Loucy (cell line): ENCODE measurements around the gene OR8D1.

Experiments
- H2AFZ ChIP-seq: fragments of 200-600 bp; sonication (generic); 2 replicates; pipeline ENCODE4 v1.6.0; 2016; ENCODE audit warnings: antibody characterized with exemption, mild to moderate bottlenecking, low read length, moderate library complexity
- H3F3A ChIP-seq: fragments of 200-600 bp; 2 replicates; pipeline ENCODE4 v1.6.0; 2016; ENCODE audit warnings: antibody characterized with exemption, low read depth, mild to moderate bottlenecking
- H3K27me3 ChIP-seq: fragments of 200-600 bp; sonication (generic); 2 replicates; pipeline ENCODE4 v1.6.1; 2014; ENCODE audit warnings: low read length, mild to moderate bottlenecking; ENCODE audit not compliant: insufficient read depth, poor library complexity, severe bottlenecking
- H3K36me3 ChIP-seq: fragments of 200-600 bp; sonication (generic); 2 replicates; pipeline ENCODE4 v1.6.1; 2016; ENCODE audit warnings: low read length; ENCODE audit not compliant: insufficient read depth
- H3K4me1 ChIP-seq: fragments of 200-600 bp; sonication (generic); 2 replicates; pipeline ENCODE4 v1.5.1; 2014; ENCODE audit warnings: low read length, mild to moderate bottlenecking; ENCODE audit not compliant: insufficient read depth, poor library complexity, severe bottlenecking
- H3K4me2 ChIP-seq: fragments of 200-600 bp; sonication (generic); 2 replicates; pipeline ENCODE4 v1.6.0; 2014; ENCODE audit warnings: antibody characterized with exemption, low read length, low read depth, mild to moderate bottlenecking; ENCODE audit not compliant: poor library complexity, severe bottlenecking
- H3K4me3 ChIP-seq: fragments of 200-600 bp; sonication (generic); 2 replicates; pipeline ENCODE4 v1.5.1; 2014; ENCODE audit warnings: low read length, mild to moderate bottlenecking, mixed read lengths; ENCODE audit not compliant: poor library complexity, severe bottlenecking
- H3K79me2 ChIP-seq: fragments of 200-600 bp; sonication (generic); 2 replicates; pipeline ENCODE4 v1.6.1; 2014; ENCODE audit warnings: low read length; ENCODE audit not compliant: insufficient read depth
- H3K9ac ChIP-seq: fragments of 200-600 bp; sonication (generic); 2 replicates; pipeline ENCODE4 v1.6.0; 2014; ENCODE audit warnings: mild to moderate bottlenecking, low read depth, low read length, moderate library complexity; ENCODE audit not compliant: poor library complexity, severe bottlenecking
- H3K9me2 ChIP-seq: fragments of 200-600 bp; sonication (generic); replicated peaks from 2 replicates; pipeline ENCODE4 v1.6.1; 2016; ENCODE audit warnings: low read depth, low read length, mixed read lengths
- H3K9me3 ChIP-seq: fragments of 200-600 bp; sonication (generic); 2 replicates; pipeline ENCODE4 v1.6.1; 2014; ENCODE audit warnings: mild to moderate bottlenecking, antibody characterized with exemption, low read length, low read depth; ENCODE audit not compliant: insufficient read depth
- H4K20me1 ChIP-seq: fragments of 200-600 bp; sonication (generic); 2 replicates; pipeline ENCODE4 v1.6.0; 2014; ENCODE audit warnings: antibody characterized with exemption, low read length, mild to moderate bottlenecking; ENCODE audit not compliant: insufficient read depth, poor library complexity, severe bottlenecking
- EZH2phosphoT487 ChIP-seq: fragments of 200-600 bp; IDR thresholded peaks from 2 replicates; pipeline ENCODE4 v1.6.1; 2018; ENCODE audit warnings: antibody characterized with exemption, mild to moderate bottlenecking, moderate library complexity, borderline replicate concordance
- TF ChIP-seq, protein P1 (sequence below): fragments of 200-600 bp; sonication (generic); conservative IDR thresholded peaks from 2 replicates; pipeline ENCODE4 v1.5.1; 2014; ENCODE audit warnings: mild to moderate bottlenecking, antibody characterized with exemption, low read length

Gene OR8D1

DNA sequence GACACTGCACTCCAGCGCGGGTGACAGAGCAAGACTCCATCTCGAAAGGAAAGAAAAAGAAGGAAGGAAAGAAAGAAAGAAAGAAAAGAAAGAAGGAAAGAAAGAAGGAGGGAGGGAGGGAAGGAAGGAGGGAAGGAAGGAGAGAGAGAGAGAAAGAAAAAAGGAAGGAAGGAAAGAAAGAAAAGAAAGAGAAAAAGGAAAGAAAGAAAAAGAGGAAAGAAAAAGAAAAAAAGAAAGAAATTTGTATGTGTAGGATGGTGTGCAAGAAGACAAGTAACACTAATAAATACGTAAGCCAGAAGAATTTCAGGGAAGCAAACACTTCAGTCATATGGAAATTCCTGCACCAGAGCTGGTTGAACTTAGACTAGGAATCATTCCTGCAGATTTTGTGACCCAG is 618 bp downstream of the OR8D1 start:
- Histone ChIP-seq H3K9me2 (no peaks in the 10 kb centered on the region), H3K27me3 (no peaks in the 10 kb centered on the region), H3K79me2 (no peaks in the 10 kb centered on the region), H3K36me3 (no peaks in the 10 kb centered on the region), H3K4me2 (no peak overlapping the region), H4K20me1 (no peaks in the 10 kb centered on the region), H3F3A (no peaks in the 10 kb centered on the region), H3K9ac (no peak overlapping the region), H3K9me3 (no peaks in the 10 kb centered on the region), H2AFZ (no peak overlapping the region), H3K4me1 (no peaks in the 10 kb centered on the region), H3K4me3 (no peak overlapping the region)
- no peak for TF ChIP-seq EZH2phosphoT487
- TF ChIP-seq, protein P1, sequence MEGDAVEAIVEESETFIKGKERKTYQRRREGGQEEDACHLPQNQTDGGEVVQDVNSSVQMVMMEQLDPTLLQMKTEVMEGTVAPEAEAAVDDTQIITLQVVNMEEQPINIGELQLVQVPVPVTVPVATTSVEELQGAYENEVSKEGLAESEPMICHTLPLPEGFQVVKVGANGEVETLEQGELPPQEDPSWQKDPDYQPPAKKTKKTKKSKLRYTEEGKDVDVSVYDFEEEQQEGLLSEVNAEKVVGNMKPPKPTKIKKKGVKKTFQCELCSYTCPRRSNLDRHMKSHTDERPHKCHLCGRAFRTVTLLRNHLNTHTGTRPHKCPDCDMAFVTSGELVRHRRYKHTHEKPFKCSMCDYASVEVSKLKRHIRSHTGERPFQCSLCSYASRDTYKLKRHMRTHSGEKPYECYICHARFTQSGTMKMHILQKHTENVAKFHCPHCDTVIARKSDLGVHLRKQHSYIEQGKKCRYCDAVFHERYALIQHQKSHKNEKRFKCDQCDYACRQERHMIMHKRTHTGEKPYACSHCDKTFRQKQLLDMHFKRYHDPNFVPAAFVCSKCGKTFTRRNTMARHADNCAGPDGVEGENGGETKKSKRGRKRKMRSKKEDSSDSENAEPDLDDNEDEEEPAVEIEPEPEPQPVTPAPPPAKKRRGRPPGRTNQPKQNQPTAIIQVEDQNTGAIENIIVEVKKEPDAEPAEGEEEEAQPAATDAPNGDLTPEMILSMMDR: no peak

DNA sequence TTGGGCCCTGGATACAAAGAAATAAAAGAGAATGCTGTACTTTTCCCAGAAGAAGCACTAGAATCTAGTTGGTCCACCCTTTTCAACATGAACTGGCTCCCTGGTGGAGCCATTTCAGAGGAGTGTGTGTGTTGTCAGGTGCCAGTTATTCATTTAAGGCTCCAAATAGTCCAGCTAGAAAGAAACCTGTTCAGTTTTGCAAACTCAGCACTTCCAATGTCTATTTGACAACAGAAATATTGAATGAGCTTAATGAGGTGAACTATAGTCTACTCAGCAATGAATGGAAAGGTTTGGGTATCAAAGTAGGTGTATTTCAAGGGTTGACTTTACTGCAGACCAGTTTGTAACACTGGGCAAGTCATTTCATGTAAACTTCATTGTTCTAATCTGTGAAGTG is 2.1 kb downstream of the OR8D1 start:
- H3K36me3 ChIP-seq: no peaks in the 10 kb centered on the region
- no peaks in the 10 kb centered on the region for H3K27me3 ChIP-seq
- no peaks in the 10 kb centered on the region for H3K4me1 ChIP-seq
- H3K9me2 ChIP-seq: no peaks in the 10 kb centered on the region
- no peak overlapping the region for H2AFZ ChIP-seq
- no peaks in the 10 kb centered on the region for H3K79me2 ChIP-seq
- no peaks in the 10 kb centered on the region for H3F3A ChIP-seq
- H3K9me3 ChIP-seq: no peaks in the 10 kb centered on the region
- no peak for TF ChIP-seq EZH2phosphoT487
- TF ChIP-seq, protein P1: no peak
- H4K20me1 ChIP-seq: no peaks in the 10 kb centered on the region
- no peak overlapping the region for H3K4me2 ChIP-seq
- H3K9ac ChIP-seq: no peak overlapping the region
- no peak overlapping the region for H3K4me3 ChIP-seq

DNA sequence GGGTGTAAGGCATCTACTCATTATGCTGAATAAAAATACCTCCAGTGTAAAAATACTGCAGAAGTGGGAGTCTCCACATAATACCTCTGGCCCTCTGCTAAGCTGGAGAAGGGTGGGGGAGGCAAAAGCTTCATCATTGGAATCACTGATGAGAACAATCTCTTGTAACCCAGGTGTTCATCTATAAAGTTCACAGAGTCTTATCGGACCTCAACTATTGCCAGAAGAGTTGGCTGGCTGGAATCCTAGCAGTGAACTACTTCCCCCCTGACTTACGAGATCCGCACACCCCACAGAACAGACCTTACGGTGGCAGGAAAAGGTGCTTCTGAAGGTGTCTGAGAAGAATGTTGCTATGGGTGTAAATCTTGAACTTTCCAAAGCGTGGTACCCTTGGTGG is 2.5 kb downstream of the OR8D1 start:
- Histone ChIP-seq H3K9me3 (no peaks in the 10 kb centered on the region), H3K27me3 (no peaks in the 10 kb centered on the region), H2AFZ (no peak overlapping the region), H3K9me2 (no peaks in the 10 kb centered on the region), H3K4me1 (no peaks in the 10 kb centered on the region), H4K20me1 (no peaks in the 10 kb centered on the region), H3K4me3 (no peak overlapping the region), H3K79me2 (no peaks in the 10 kb centered on the region), H3K9ac (no peak overlapping the region), H3F3A (no peaks in the 10 kb centered on the region), H3K4me2 (no peak overlapping the region), H3K36me3 (no peaks in the 10 kb centered on the region)
- TF ChIP-seq, protein P1: no peak
